Activated CD4-positive, alpha-beta T cell treated with anti-CD3 and anti-CD28 coated beads, Interleukin-2, amount 10 ng/mL, durations not matched to agents 24 days and 14 days (primary cell): Measurements from ENCODE around the gene FHL2. TPM values are rescaled to one million over a fixed set of nuclear protein-coding genes. Genes with fewer than 3 reads are reported as not detected.
A peak's percentile ranks its signal among the peaks of the same experiment; 100 is the strongest.

ENCODE experiments used
- DNase-seq: peaks from one replicate; pipeline ENCODE4 v3.0.0; 2022
- H3K27ac Mint-ChIP-seq: one replicate; pipeline ENCODE4 v1.8.0; 2022; ENCODE audit warnings: mild to moderate bottlenecking, mixed read lengths
- H3K27me3 Mint-ChIP-seq: one replicate; pipeline ENCODE4 v1.8.0; 2022; ENCODE audit warnings: mixed read lengths
- H3K36me3 Mint-ChIP-seq: one replicate; pipeline ENCODE4 v1.8.0; 2022; ENCODE audit warnings: low read depth, mild to moderate bottlenecking, mixed read lengths
- H3K4me1 Mint-ChIP-seq: one replicate; pipeline ENCODE4 v1.8.0; 2021; ENCODE audit warnings: mixed read lengths
- H3K4me3 Mint-ChIP-seq: one replicate; pipeline ENCODE4 v1.8.0; 2022; ENCODE audit warnings: mild to moderate bottlenecking, moderate library complexity, mixed read lengths
- H3K9me3 Mint-ChIP-seq: one replicate; pipeline ENCODE4 v1.8.0; 2021; ENCODE audit warnings: mixed read lengths
- intact Hi-C: fragments of 100-400 bp; cut with micrococcal nuclease; formaldehyde crosslinking; loops from one replicate; pipeline ENCODE4 v1.15.1; 2023
- total RNA-seq: library from RNA; stranded (reverse); gene quantifications from 2 replicates; pipeline ENCODE4 v1.2.3, GENCODE V29; 2022

FHL2 gene
- total RNA-seq, 1 donor from 2014 or later = 3.8 TPM

DNA sequence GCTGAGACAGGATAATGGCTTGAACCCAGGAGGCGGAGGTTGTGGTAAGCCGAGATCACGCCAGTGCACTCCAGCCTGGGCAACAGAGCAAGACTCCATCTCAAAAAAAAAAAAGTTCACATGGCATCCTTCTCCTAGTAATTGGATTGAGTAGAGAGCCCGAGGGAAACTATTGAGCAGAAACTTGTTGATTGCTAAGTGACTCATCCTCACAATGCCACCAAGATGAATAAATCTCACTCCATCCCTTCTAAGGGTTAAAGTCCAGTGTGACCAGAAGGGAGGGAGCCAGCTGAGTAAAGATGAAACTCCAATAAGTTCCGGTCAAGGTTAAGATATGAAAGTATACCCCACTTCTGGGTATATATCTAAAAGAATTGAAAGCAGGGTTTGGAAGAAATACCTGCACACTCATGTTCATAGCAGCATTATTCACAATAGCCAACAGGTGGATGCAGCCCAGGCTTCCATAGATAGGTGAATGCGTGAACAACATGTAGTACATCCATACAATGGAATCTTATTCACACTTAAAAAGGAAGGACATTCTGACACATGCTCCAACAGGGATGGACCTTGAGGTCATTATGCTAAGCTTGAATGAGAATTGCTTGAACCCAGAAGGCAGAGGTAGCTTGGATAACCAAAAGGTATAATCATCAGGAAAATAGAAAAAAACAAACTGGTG is 13.0 kb upstream of the FHL2 start:
- Mint-ChIP-seq H3K4me1 (peaks cover 2% of the 10 kb centered on the region), H3K4me3 (no peak overlapping the region), H3K27ac (no peak overlapping the region), H3K9me3 (no peaks in the 10 kb centered on the region), H3K27me3 (peaks cover 40% of the 10 kb centered on the region), H3K36me3 (no peaks in the 10 kb centered on the region)
- DNase-seq = no peak
- intact Hi-C loops = no loop called here

DNA sequence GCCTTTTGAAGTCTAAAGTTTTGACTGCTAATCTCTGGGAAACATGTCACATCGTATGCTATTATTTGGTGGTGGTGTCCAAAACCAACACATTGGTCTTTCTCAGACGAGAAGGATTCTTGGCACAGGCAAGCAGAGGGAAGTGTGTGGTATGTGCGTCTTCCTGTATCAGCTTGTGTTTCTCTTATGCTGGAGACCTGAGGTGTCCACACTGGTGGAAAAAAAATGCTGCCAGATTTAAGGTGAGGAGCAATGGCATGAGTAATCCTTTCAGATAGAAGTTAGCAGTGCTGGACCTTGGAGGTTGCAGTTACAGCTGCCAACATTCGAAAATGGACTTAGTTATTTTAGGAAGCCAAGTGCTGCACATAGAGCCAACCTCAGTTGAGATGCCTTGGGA is 11.7 kb upstream of the FHL2 start:
- intact Hi-C loops = no loop called here
- no peak overlapping the region for H3K27ac Mint-ChIP-seq
- no peaks in the 10 kb centered on the region for H3K36me3 Mint-ChIP-seq
- H3K9me3 Mint-ChIP-seq = no peaks in the 10 kb centered on the region
- peaks cover 35% of the 10 kb centered on the region for H3K27me3 Mint-ChIP-seq
- no peak for DNase-seq
- no peaks in the 10 kb centered on the region for H3K4me1 Mint-ChIP-seq
- H3K4me3 Mint-ChIP-seq = no peak overlapping the region

DNA sequence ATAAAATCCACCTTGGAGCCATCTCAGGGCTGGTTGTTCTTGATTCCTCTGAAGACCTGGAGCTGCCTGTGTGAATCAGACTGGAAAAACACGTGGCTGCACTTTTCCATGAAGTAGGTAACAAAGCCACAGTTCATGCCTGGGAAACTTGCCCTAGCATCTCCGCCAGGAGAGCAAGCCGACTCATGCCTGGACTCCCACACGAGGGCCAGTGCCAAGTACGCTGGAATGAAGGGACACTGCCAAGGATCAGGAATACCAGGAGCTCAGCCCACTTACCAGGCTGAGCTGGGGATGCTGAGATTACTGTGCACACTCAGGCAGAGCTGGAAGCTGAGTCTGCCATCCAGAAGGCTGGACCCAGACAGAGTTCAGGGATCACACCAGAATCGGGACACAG is 10.9 kb upstream of the FHL2 start:
- H3K36me3 Mint-ChIP-seq = no peaks in the 10 kb centered on the region
- intact Hi-C loops = no loop called here

DNA sequence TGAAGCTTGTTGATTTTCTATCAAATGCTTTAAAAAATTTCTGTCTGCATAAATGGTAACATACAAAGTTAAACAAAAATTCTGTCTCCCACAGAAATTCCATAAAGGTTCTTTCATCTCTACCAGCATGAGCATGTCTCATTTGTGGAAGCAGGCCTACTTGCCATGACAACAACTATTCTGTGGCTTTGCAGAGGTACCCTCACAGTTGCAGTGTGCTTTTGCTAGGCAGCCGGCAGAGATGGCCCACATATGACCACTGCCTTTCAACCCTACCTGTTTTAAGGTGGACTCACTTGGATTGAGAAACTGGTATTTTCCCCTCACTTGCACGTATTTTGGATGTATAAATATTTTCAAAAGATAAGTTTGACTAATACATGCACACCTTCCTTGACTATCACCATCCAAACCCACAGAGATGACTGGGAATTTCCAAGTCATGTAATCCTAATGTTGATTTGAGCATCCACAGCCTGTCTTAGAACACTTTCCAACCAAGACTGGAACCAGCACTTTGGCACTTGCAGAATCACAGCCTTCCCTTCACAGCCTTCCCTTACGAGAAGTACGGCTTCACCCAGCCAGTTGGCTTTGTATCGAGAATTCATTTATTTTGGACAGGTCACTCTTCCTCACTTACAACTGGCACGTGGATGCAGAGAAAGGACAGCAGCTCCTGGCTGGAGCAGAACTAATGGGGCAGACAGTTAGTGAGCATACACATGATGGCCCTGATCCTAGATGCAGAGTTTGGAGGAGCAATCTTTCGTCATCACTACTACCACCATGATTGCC is 9.3 kb upstream of the FHL2 start:
- H3K4me3 Mint-ChIP-seq = no peak overlapping the region
- H3K36me3 Mint-ChIP-seq = no peaks in the 10 kb centered on the region
- no peaks in the 10 kb centered on the region for H3K9me3 Mint-ChIP-seq
- H3K27ac Mint-ChIP-seq = no peak overlapping the region
- H3K4me1 Mint-ChIP-seq = no peaks in the 10 kb centered on the region
- DNase-seq = no peak
- intact Hi-C loops = no loop called here
- H3K27me3 Mint-ChIP-seq = peaks cover 43% of the 10 kb centered on the region

More for the DNA sequence above, 10.9 kb upstream of the FHL2 start:
- Mint-ChIP-seq H3K4me1 (no peaks in the 10 kb centered on the region), H3K27ac (no peak overlapping the region), H3K27me3 (peaks cover 38% of the 10 kb centered on the region), H3K4me3 (no peak overlapping the region), H3K9me3 (no peaks in the 10 kb centered on the region)
- DNase-seq = no peak

DNA sequence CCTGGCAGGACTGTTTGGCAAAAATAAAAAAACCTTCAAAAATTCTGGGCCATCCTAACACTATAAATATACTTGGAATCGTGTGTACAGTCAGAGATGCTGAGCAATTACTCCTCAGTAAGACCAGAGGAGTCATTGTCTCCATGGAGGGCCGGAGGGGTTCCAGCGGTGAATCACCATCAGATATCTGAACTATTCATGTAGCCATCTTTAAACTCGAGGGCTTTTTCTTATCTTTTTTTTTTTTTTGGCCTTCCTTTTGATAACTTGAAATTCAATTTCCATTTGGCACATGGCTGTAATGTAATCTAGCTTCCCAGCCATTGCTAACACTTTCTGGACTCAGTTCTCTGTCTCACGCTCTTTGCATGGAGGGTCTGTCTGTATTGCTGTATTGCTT is 7.4 kb upstream of the FHL2 start:
- H3K27me3 Mint-ChIP-seq = peaks cover 33% of the 10 kb centered on the region
- no peak overlapping the region for H3K27ac Mint-ChIP-seq
- H3K4me3 Mint-ChIP-seq = no peak overlapping the region
- intact Hi-C loops = no loop called here
- no peaks in the 10 kb centered on the region for H3K9me3 Mint-ChIP-seq
- no peaks in the 10 kb centered on the region for H3K4me1 Mint-ChIP-seq
- H3K36me3 Mint-ChIP-seq = no peaks in the 10 kb centered on the region
- no peak for DNase-seq

DNA sequence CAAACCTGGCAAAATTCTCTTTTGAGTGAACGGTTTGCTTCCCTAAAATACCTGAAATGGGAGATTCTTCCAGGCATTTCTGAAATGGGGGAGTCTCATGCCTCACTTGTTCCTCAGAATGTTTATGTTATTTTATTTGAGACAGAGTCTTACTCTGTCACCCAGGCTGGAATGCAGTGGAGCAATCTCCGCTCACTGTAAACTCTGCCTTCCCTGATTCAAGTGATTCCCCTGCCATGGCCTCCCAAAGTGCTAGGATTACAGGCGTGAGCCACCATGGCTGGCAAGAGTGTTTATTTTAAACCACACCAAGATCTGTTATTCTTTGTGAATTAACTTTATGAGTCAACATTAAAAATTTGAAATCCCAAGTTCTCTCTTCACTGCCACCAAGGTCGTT is 6.4 kb upstream of the FHL2 start:
- Mint-ChIP-seq H3K36me3 (no peaks in the 10 kb centered on the region), H3K27me3 (peaks cover 34% of the 10 kb centered on the region), H3K9me3 (no peaks in the 10 kb centered on the region), H3K4me1 (no peaks in the 10 kb centered on the region), H3K27ac (no peak overlapping the region), H3K4me3 (no peak overlapping the region)
- no peak for DNase-seq
- intact Hi-C loops = no loop called here

DNA sequence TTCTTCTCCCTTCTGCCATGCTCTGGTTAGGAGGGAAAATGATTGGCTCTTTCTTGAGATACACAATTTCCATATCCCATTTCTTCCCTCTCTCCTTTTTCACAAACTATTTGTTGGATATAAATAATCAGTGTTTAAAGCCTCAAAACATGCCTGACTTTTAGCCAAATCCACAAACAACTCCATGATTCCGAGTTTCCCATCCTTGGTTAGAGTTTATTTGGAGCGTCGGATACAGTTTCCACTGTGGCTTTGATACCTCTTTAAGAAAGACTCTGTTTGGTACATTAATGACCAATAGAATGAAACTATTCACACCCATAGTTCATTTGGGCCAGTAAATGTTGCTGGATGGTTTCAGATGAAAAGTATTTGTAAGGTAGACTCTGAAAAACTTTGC is 5.9 kb upstream of the FHL2 start:
- Mint-ChIP-seq H3K9me3 (no peaks in the 10 kb centered on the region), H3K36me3 (no peaks in the 10 kb centered on the region), H3K4me1 (no peaks in the 10 kb centered on the region), H3K27me3 (peaks cover 39% of the 10 kb centered on the region), H3K27ac (no peak overlapping the region), H3K4me3 (no peak overlapping the region)
- intact Hi-C loops = no loop called here
- DNase-seq = no peak

DNA sequence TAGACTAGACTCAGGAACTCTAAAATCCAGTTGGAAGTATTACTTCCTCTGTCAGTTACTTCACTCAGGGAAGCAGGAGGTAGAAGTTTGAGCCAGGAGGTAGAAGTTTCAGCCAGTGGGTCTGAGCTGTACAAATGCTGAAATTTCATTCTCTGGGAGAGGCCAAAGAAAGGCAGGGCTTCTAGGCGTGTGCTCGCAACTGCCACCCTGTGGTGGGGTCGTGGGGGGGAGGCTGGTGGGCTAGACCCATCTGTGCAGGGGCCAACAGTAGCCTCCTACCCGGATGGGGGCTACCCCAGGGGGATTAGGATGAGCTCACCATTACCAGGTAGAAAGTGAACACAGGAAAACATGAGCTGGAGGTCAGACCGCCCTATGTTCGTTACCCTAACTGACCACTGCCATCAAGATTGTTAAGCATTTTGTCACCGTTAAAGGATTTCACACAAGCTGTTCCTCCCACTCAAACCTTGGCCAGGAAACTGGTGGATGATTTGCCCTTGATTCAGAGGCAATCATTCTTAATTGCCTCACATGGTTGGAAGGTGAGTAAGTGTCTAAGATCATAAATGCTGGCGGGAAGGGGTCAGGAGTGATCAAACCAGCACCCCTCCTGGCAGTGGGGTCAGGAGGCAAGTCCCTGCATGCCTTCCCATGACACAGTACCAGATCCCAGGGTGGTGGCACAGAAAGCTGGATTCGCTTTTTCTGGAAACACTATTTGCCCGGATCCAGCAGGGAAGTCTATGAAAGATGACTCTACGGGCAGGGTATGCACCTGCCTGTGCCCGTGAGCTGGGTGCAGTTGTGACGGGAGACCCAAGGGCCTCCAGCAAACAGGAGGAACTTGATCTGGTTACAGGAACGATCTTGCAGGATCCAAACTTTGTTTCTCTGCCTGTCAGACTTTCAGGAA is 5.2 kb upstream of the FHL2 start:
- Mint-ChIP-seq H3K9me3 (no peaks in the 10 kb centered on the region), H3K4me3 (no peak overlapping the region), H3K27ac (no peak overlapping the region), H3K27me3 (peaks cover 44% of the 10 kb centered on the region), H3K36me3 (no peaks in the 10 kb centered on the region), H3K4me1 (no peaks in the 10 kb centered on the region)
- intact Hi-C loops = no loop called here
- DNase-seq = no peak

DNA sequence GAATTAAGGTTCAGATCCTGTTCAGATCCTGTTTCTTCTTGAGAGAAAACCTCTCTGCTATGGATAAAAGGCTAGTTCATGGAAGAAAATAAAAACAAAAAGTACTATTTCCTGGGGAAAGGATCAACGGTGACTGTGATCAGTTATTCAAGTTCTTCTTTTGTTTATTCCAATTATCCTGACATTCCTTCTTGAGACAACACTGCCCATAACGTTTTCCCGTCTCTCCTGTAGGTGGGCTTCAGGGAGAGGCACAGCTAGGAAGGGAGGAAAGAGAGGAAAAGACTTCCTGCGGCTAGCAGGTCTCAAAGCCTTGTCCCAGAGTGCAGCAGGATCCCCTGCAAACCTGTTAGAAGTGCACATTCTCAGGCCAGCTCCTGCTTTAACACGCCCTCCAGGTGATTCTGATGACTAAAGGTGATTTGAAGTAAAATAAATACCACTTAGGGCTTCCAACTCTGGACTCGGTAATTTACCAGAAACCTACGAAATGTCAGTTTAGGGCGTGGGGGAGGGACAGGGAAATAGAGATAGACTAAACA is 4.5 kb upstream of the FHL2 start:
- no peak for DNase-seq
- H3K4me3 Mint-ChIP-seq = no peak overlapping the region
- peaks cover 42% of the 10 kb centered on the region for H3K27me3 Mint-ChIP-seq
- no peaks in the 10 kb centered on the region for H3K9me3 Mint-ChIP-seq
- peaks cover 2% of the 10 kb centered on the region for H3K4me1 Mint-ChIP-seq
- no peak overlapping the region for H3K27ac Mint-ChIP-seq
- intact Hi-C loops = no loop called here
- no peaks in the 10 kb centered on the region for H3K36me3 Mint-ChIP-seq

DNA sequence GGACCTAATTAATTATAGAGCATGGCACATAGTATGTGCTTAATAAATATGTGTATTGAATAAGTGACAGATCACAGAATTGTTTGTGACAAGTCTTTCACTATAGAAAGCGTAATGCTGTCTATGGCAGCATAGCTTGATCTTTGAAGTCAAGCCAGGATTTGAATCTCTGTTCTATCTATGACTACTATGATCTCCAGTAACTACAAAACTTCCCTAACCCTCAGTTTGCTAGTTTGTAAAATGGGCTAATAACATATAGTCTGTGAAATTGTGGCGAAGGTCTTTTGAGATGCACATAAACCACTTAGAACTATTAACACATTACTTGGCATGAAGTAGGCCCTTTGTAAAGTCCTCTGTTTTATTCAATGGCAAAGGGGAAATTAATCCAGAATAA is 4.0 kb upstream of the FHL2 start:
- no peak for DNase-seq
- Mint-ChIP-seq H3K4me1 (peaks cover 4% of the 10 kb centered on the region), H3K9me3 (no peaks in the 10 kb centered on the region), H3K27ac (no peak overlapping the region), H3K4me3 (no peak overlapping the region), H3K36me3 (no peaks in the 10 kb centered on the region), H3K27me3 (peaks cover 41% of the 10 kb centered on the region)
- intact Hi-C loops = no loop called here

DNA sequence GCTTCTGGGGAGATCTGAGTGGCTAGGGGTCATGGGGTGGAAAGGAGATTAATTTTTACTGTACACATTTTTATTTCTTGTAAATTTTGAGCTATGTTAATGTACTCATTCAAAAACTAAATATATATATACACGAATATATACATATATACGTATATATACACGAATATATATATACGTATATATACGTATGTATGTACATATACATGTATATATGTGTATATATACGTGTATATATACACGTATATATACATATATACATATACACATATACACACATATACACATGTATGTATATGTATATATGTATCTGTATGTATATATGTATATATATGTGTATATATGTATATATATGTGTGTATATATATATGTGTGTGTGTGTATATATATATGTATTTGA is 3.0 kb upstream of the FHL2 start:
- intact Hi-C loops = no loop called here
- Mint-ChIP-seq H3K4me1 (peaks cover 6% of the 10 kb centered on the region), H3K4me3 (no peak overlapping the region), H3K27ac (no peak overlapping the region), H3K27me3 (peaks cover 46% of the 10 kb centered on the region), H3K9me3 (no peaks in the 10 kb centered on the region), H3K36me3 (no peaks in the 10 kb centered on the region)
- no peak for DNase-seq

DNA sequence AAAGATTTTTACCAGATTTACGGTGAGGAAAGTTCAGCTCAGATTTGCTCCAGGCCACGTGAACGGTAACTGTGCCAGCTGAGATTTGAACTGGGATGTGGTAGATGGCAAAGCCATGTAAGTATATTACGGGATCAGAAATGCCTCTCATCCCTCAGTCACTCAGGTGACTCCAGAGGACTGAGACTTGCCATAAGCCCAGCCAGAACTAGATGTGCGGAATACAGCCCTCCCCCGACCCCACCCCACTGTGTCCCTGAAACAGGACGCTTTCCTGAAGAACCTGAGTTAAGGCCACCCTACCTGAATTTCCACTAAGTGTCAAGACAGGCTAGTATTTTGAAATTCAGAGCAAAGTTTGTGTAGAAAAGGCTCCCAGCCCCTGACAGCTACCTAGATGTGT is 1.3 kb upstream of the FHL2 start:
- Mint-ChIP-seq H3K27me3 (peaks cover 43% of the 10 kb centered on the region), H3K4me1 (peaks cover 10% of the 10 kb centered on the region), H3K9me3 (no peaks in the 10 kb centered on the region), H3K4me3 (no peak overlapping the region), H3K27ac (no peak overlapping the region), H3K36me3 (no peaks in the 10 kb centered on the region)
- DNase-seq = no peak
- intact Hi-C loops = no loop called here

DNA sequence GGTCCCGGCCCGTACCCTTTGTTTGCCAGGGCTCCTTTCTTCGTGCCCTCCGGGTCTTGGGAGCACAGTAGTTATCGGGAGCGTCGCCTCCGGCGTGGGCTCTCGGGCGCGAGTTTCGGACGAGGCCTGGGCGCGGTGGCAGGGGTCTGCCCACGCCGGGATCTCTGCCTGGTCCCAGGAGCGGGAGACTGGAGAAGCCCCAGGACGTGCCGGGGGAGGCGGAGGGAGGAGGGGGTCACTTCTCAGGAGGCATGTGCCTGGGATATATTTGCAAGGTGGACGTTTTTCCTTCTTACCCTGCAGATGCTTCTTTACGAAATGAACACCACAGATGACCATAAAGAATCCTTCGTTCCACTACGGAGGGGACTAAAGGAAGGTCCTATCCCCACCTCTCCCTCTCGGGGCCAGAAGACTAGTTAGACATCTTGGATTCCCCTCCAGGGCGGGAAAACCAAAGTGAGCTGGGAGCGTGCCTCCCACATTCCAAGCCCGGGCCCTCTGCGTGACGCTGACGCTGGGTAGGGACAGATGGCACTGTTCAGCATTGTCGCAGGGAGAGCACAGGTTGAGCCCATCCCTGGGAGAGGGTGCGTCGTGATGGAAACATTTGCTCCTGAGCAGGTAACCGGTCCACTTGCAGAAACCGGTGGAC is 483 bp upstream of the FHL2 start:
- H3K36me3 Mint-ChIP-seq = no peaks in the 10 kb centered on the region
- intact Hi-C loops = loop anchor here (10.0 kb wide), 1 partner anchor 345 kb away; the partner anchor contains the start of gene NCK2

More for the DNA sequence above, 483 bp upstream of the FHL2 start:
- Mint-ChIP-seq H3K27me3 (peaks cover 36% of the 10 kb centered on the region), H3K9me3 (no peaks in the 10 kb centered on the region), H3K4me1 (peaks cover 10% of the 10 kb centered on the region), H3K27ac (no peak overlapping the region), H3K4me3 (peak overlapping the region; percentile 31)
- DNase-seq = no peak
